ENCODE results near the gene TKT. TPM values are rescaled to one million over a fixed set of nuclear protein-coding genes. Genes with fewer than 3 reads are reported as not detected.

The TKT gene
- total RNA-seq, 1 donor from 2014 or later = 154 TPM

DNA sequence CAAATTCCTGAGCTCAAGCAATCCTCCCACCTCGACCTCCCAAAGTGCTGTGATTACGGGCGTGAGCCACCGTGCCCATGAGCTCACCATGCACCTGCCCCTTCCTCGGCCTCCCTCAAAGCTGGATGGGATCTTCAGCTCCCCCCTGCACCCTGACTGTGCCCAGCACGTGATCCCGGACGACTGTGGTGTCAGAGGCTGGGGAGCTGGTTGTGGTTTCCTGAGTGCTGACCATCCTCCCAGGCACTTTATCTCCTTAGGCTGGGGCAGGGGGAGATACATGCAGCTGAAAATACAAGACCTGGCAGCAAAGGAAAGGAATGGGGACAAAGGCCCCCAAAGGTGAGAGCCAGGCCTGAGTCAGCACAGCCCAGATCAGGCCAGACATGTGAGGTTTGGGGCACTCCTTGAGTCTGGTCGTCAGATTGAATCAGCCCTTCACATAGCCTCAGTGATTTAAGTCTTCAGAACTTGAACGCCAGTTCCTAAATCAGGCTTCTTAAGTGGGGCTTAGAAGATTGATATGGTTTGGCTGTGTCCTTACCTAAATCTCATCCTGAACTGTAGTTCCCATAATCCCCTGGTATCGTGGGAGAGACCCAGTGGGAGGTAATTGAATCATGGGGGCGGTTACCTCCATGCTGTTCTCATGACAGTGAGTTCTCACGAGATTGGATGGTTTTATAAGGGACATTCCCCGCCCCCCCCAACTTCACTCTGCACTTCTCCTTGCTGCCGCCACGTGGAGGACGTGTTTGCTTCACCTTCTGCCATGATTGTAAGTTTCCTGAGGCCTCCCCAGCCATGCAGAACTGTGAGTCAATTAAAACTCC lies 59.0 kb downstream of the TKT start:
- TF ChIP-seq, protein P1, sequence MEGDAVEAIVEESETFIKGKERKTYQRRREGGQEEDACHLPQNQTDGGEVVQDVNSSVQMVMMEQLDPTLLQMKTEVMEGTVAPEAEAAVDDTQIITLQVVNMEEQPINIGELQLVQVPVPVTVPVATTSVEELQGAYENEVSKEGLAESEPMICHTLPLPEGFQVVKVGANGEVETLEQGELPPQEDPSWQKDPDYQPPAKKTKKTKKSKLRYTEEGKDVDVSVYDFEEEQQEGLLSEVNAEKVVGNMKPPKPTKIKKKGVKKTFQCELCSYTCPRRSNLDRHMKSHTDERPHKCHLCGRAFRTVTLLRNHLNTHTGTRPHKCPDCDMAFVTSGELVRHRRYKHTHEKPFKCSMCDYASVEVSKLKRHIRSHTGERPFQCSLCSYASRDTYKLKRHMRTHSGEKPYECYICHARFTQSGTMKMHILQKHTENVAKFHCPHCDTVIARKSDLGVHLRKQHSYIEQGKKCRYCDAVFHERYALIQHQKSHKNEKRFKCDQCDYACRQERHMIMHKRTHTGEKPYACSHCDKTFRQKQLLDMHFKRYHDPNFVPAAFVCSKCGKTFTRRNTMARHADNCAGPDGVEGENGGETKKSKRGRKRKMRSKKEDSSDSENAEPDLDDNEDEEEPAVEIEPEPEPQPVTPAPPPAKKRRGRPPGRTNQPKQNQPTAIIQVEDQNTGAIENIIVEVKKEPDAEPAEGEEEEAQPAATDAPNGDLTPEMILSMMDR (IDR thresholded peaks at IDR 0.05) = no peak
- Mint-ChIP-seq H3K9me3 (no peaks in the 10 kb centered on the region), H3K4me1 (peaks cover 45% of the 10 kb centered on the region), H3K36me3 (ENCODE audit: low read depth) (peaks cover 24% of the 10 kb centered on the region), H3K27me3 (no peaks in the 10 kb centered on the region), H3K4me3 (peak overlapping the region; percentile 61), H3K27ac (peak overlapping the region; percentile 41)
- POLR2A ChIA-PET = interaction anchor here (0.7 to 2.8 kb wide), 10 partner anchors 27 to 151 kb away, joined by 3 to 22 read pairs (median 4); partner anchors contain the start of genes DCP1A and PRKCD
- DNase-seq (no peak), ATAC-seq (ENCODE audit: low read depth) (peak; percentile 73)
- intact Hi-C loops (cut with micrococcal nuclease) = loop anchor here (1.0 kb wide), 6 partner anchors 15 to 345 kb away; partner anchors contain the start of gene RFT1
- CTCF ChIA-PET = interaction anchor here (0.6 to 4.9 kb wide), 18 partner anchors 16 to 150 kb away, joined by 3 to 194 read pairs (median 6); partner anchors contain the start of genes DCP1A and PRKCD

DNA sequence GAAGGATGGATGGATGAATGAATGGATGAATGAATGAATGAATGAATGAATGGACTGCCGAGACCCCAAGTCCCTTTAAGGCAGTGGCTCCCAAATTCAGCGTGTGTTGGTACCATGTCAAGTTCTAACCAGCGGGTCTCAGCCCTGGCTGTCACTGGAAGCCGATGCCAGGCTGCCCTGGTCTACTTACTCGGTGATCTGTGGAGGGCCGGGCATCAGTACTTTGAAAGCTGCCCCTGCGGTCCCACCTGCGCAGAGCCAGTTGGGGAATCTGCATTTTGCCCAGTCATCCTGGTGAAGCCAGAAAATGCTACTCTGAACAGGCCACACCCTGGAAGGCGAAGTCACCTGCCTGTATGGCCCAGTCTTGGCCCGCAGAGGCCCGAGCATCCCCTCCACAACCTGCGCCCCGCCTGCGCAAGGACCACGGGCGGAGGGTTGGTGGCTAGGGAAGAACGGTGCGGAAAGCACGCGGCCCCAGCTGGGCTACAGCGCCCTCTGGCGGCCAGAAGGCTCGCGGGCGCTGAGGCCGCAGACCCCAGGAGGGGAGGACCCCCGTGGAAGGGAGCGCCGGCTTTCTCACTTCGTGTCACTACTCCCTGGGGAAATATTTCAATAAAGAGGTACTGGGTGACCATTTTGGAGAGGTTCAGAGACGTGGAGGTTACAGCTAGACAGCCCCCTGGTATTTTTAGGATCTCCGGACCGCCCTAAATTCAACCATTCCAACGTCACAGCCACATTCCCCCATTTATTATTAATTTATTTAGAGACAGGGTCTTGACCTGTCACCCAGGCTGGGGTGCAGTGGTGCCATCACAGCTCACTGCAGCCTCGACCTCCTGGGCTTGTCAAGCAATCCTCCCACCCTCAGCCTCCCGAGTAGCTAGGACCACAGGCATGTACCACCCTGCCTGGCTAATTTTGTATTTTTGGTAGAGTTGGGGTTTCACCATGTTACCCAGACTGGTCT lies 59.9 kb downstream of the TKT start:
- POLR2A ChIA-PET = interaction anchor here (0.7 to 2.8 kb wide), 14 partner anchors 15 to 152 kb away, joined by 3 to 22 read pairs (median 4); partner anchors contain the start of genes DCP1A and PRKCD
- peak; percentile 72 for DNase-seq
- ATAC-seq (ENCODE audit: low read depth) = peak; percentile 62

DNA sequence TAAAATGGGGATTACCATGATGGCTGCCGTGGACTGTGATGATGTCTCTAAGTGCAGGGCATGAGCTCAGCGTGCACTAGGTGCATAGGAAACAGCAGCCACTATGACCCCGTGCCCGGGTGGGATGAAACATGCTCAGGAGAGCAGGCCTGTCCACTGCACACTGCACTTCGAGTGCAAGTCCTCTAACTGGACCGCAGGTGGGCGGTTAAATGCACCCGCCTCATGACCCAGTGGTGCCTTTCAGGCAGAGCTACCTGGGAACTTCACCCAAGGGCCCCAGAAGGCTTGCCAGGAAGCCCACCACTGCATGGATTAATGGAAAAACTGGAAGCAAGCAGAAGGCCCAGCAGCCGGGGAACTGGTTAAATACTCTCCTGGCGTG lies 60.8 kb downstream of the TKT start:
- ATAC-seq (ENCODE audit: low read depth) (no peak), DNase-seq (no peak)
- intact Hi-C loops (cut with micrococcal nuclease) = no loop called here
- Mint-ChIP-seq H3K27ac (peak overlapping the region; percentile 24), H3K36me3 (ENCODE audit: low read depth) (peaks cover 34% of the 10 kb centered on the region), H3K27me3 (no peaks in the 10 kb centered on the region), H3K9me3 (no peaks in the 10 kb centered on the region), H3K4me3 (no peak overlapping the region), H3K4me1 (peaks cover 54% of the 10 kb centered on the region)
- TF ChIP-seq, protein P1 (IDR thresholded peaks at IDR 0.05) = no peak
- POLR2A ChIA-PET = interaction anchor here (0.7 to 2.8 kb wide), 7 partner anchors 14 to 85 kb away, joined by 3 to 22 read pairs (median 5); partner anchors contain the start of gene PRKCD
- CTCF ChIA-PET = interaction anchor here (0.8 to 4.9 kb wide), 13 partner anchors 12 to 83 kb away, joined by 3 to 194 read pairs (median 9); partner anchors contain the start of gene PRKCD

More for the DNA sequence above, 59.9 kb downstream of the TKT start:
- peaks cover 46% of the 10 kb centered on the region for H3K4me1 Mint-ChIP-seq
- TF ChIP-seq, protein P1 (IDR thresholded peaks at IDR 0.05) = peak; percentile 98
- CTCF ChIA-PET = interaction anchor here (0.6 to 4.9 kb wide), 22 partner anchors 13 to 151 kb away, joined by 3 to 194 read pairs (median 5); partner anchors contain the start of genes DCP1A and PRKCD
- H3K4me3 Mint-ChIP-seq = peak overlapping the region; percentile 19
- no peaks in the 10 kb centered on the region for H3K9me3 Mint-ChIP-seq
- no peaks in the 10 kb centered on the region for H3K27me3 Mint-ChIP-seq
- intact Hi-C loops (cut with micrococcal nuclease) = loop anchor here (1.0 kb wide), 6 partner anchors 15 to 345 kb away; partner anchors contain the start of gene RFT1
- peak overlapping the region; percentile 24 for H3K27ac Mint-ChIP-seq
- peaks cover 27% of the 10 kb centered on the region for H3K36me3 Mint-ChIP-seq (ENCODE audit: low read depth)

DNA sequence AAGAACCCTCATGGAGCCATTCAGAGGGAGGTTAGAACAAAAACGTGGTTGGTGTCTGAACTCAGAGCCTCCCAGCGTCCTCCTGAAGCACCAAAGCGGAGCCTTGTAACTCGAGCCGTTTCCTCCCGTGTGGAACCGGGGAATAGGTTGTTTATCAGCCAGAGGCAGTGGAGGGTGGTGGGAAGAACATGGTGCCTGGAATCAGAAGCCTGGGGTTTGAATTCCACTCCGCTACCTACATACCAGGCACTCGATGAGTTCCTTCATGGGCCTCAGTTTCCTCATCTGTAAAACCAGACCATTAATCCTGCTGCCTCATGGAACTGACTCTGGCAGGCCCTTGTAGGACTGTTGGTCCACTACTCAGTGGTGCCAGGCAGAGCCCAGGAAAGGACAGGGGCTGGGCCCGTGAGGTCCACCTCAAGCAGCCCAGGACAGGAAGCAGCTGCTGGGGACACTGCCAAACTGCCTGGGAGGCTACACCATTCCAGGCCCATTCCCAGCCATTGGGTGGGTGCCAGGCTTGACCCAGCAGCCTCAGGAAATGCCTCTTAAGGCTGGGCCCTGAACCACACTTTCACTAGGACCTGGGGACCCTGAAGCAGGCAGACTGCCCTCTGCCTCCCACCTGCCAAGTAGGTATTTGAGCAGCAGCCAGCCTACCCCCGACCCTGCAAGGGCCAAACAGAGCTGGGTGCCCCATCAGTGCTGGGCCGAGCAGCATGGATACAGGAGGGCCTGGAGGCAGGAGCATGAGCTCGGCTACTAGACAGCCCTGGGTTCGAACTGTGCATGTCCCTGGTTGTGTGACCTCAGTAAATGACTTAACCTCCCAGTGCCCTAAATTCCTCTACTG lies 61.4 kb downstream of the TKT start:
- no peak overlapping the region for H3K4me3 Mint-ChIP-seq
- intact Hi-C loops (cut with micrococcal nuclease) = no loop called here
- peaks cover 57% of the 10 kb centered on the region for H3K4me1 Mint-ChIP-seq

More for the DNA sequence above, 61.4 kb downstream of the TKT start:
- Mint-ChIP-seq H3K36me3 (ENCODE audit: low read depth) (peaks cover 39% of the 10 kb centered on the region), H3K27ac (peak overlapping the region; percentile 24), H3K27me3 (no peaks in the 10 kb centered on the region), H3K9me3 (no peaks in the 10 kb centered on the region)
- CTCF ChIA-PET = interaction anchor here (1.4 to 4.9 kb wide), 9 partner anchors 11 to 83 kb away, joined by 3 to 194 read pairs (median 12); partner anchors contain the start of gene PRKCD
- POLR2A ChIA-PET = interaction anchor here (0.7 to 2.8 kb wide), 7 partner anchors 13 to 84 kb away, joined by 3 to 22 read pairs (median 5); partner anchors contain the start of gene PRKCD
- DNase-seq = no peak
- TF ChIP-seq, protein P1 (IDR thresholded peaks at IDR 0.05) = no peak
- no peak for ATAC-seq (ENCODE audit: low read depth)
